ENCODE measurements around the gene CATSPERD.
A peak's percentile ranks its signal among the peaks of the same experiment; 100 is the strongest.

Gene CATSPERD

DNA sequence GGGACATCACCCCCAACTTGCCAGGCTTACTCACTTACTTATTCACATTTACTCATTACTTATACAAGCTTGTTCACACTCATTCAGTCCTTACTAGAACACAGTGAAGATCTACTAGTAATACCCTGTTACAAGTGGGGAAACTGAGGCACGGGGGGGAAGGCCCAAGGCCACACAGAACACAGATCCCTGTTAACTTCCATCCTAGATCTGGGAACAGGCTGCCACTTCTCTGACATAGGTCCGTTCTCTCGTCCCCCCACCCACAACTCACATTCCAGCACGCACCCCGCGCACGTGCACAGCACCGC, 83.0 kb downstream of the CATSPERD start:
- no peak overlapping the region for H3K4me3 ChIP-seq (ENCODE audit: low read depth, low read length)
- no peak for TF ChIP-seq POLR2A (IDR thresholded peaks at IDR 0.05; ENCODE audit: extremely low read depth, insufficient read length)
- TF ChIP-seq, protein P1, sequence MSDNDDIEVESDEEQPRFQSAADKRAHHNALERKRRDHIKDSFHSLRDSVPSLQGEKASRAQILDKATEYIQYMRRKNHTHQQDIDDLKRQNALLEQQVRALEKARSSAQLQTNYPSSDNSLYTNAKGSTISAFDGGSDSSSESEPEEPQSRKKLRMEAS (IDR thresholded peaks at IDR 0.05; ENCODE audit: low read depth, low read length) = no peak
- no peak for TF ChIP-seq CTCF (IDR thresholded peaks at IDR 0.05; ENCODE audit: low read depth, low read length)
- TF ChIP-seq MYC (IDR thresholded peaks at IDR 0.05; ENCODE audit: low read depth, low read length) = no peak
- no peak for DNase-seq (ENCODE audit: low read depth)

GRCh38 chr19:5803752-5804515, 83.5 kb downstream of the CATSPERD start:
- DNase-seq (ENCODE audit: low read depth) = peak; percentile 89
- TF ChIP-seq CTCF (IDR thresholded peaks at IDR 0.05; ENCODE audit: low read depth, low read length) (peak; percentile 85), POLR2A (IDR thresholded peaks at IDR 0.05; ENCODE audit: extremely low read depth, insufficient read length) (no peak)
- TF ChIP-seq, protein P1 (IDR thresholded peaks at IDR 0.05; ENCODE audit: low read depth, low read length) = 0 out of 2 replicates have a peak, but pooled peaks have one; percentile 4
- H3K4me3 ChIP-seq (ENCODE audit: low read depth, low read length) = no peak overlapping the region

GRCh38 chr19:5804516-5805461, 84.4 kb downstream of the CATSPERD start, which contains the start of gene NRTN:
NRTN (plus strand) TSS chr19:5805067; CDS start chr19:5824166, 19,099 bp downstream.
- DNase-seq (ENCODE audit: low read depth) = no peak
- no peak within 1 kb of the TSS for H3K4me3 ChIP-seq (ENCODE audit: low read depth, low read length)
- no peak for TF ChIP-seq CTCF (IDR thresholded peaks at IDR 0.05; ENCODE audit: low read depth, low read length)
- TF ChIP-seq, protein P1 (IDR thresholded peaks at IDR 0.05; ENCODE audit: low read depth, low read length) = no peak

DNA sequence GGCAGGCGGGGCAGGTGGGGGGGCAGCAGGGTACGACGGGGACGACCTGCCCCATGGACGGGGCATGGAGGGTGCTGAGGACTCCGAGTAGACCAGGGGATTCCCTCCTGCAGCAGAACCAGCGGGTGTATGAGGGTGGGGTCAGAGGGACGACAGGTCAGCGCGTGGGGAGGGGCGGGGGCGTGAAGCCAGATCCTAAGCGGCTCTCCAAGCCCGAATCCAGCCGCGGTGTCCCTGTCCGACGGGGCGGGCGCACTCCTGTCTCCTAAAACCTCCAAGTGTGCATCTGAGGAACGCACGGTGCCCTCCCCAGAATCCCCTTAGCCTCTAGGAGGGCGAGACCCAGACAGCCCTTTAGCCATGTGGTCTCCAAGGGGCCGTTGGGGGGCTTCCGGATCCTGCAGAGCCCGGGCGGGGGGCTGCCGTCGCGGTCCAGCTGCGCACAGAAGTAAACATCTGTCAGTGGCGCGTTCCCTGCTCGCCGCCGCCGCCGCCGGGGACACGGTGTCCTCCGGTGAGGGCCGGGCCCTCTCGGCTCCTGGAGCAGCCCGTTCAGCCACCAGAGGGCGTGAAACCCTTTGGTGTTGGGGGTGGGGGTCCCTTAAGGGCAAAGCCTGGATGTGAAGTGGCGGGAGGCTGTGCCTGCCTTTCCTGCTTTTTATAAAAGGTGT, 85.2 kb downstream of the CATSPERD start:
- TF ChIP-seq POLR2A (IDR thresholded peaks at IDR 0.05; ENCODE audit: extremely low read depth, insufficient read length) (no peak), CTCF (IDR thresholded peaks at IDR 0.05; ENCODE audit: low read depth, low read length) (peak; percentile 55), MYC (IDR thresholded peaks at IDR 0.05; ENCODE audit: low read depth, low read length) (no peak)
- TF ChIP-seq, protein P1 (IDR thresholded peaks at IDR 0.05; ENCODE audit: low read depth, low read length) = peak; percentile 38; the same call in 1 of the 2 replicates
- H3K4me3 ChIP-seq (ENCODE audit: low read depth, low read length) = no peak overlapping the region
- DNase-seq (ENCODE audit: low read depth) = peak; percentile 71

DNA sequence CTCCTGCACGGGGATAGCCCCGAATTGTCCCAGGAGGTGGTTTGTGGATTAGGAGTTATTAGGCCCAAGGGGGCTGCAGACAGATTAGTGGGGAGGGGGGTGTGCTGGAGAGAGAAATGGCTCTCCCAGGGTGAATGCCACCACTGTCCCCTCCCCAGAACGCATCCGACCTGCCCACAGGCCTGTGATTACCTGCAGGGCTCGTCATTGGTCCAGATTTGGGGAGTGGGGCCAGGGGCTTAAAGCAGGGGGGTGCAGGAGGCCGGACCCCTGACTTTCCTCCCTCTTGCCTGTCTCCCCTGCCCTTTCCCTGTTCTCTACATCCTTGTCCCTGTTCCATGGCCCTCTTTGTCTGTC, 85.7 kb downstream of the CATSPERD start:
- no peak for TF ChIP-seq CTCF (IDR thresholded peaks at IDR 0.05; ENCODE audit: low read depth, low read length)
- TF ChIP-seq MYC (IDR thresholded peaks at IDR 0.05; ENCODE audit: low read depth, low read length) = no peak
- H3K4me3 ChIP-seq (ENCODE audit: low read depth, low read length) = no peak overlapping the region
- no peak for DNase-seq (ENCODE audit: low read depth)
